NT2/D1 (cell line): ENCODE measurements around the gene FAM174B.

ENCODE experiments used
- SUZ12 ChIP-seq: IDR thresholded peaks from 2 replicates; pipeline ENCODE4 v1.6.1; 2011; ENCODE audit not compliant: insufficient read length, insufficient read depth; ENCODE audit errors: extremely low read depth
- YY1 ChIP-seq: IDR thresholded peaks from 2 replicates; pipeline ENCODE4 v1.6.1; 2011; ENCODE audit not compliant: insufficient read length, insufficient read depth
- ZNF274 ChIP-seq: IDR thresholded peaks from 2 replicates; pipeline ENCODE4 v1.6.1; 2011; ENCODE audit warnings: mild to moderate bottlenecking, low read depth, low read length

DNA sequence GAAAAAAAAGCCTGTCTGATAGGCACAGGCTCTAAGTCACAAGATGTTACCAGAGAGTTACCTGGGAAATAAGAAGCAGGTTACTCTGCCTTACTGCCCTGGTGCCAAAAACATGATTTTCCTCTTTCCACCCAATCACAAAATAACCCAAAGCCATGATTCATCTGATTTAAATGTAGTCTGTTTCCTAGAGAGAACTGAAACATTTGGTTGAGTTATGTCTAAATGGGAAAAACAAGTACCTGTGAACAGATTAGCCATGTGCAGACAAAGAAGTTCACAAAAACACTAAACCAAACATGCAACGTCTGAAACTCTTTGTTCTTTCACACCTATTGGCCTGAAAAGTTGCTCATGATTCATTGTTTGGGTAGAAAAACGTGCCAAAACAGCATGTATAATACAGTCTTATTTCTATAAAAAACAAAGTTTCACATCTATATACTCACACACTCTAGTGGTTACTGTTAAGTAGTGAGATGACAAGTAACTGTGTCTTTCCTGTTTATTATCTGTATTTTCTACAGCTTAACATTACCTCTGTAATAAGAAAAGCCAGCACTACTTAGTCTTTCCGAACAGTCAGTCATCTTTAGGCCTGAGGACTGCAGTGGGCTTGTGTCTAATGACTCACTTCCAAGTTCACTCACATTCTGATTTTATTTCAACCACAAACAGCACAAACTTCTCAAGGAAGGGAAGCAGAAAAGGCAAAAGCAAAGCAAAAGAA lies 30.2 kb downstream of the FAM174B start:
- TF ChIP-seq ZNF274 (no peak), YY1 (no peak), SUZ12 (no peak)
